AG09319 (cell line): Measurements from ENCODE around the gene KCNAB1.

ENCODE experiments used
- DNase-seq: peaks from one replicate; pipeline ENCODE4 v3.0.0-alpha.2; 2010; ENCODE audit warnings: low read depth; ENCODE audit errors: extremely low read depth
- TF ChIP-seq, protein P1 (sequence below): IDR thresholded peaks from 2 replicates; pipeline ENCODE4 v1.5.1; 2011; ENCODE audit warnings: low read depth, mild to moderate bottlenecking, inconsistent platforms, low read length, moderate library complexity

KCNAB1 gene

DNA sequence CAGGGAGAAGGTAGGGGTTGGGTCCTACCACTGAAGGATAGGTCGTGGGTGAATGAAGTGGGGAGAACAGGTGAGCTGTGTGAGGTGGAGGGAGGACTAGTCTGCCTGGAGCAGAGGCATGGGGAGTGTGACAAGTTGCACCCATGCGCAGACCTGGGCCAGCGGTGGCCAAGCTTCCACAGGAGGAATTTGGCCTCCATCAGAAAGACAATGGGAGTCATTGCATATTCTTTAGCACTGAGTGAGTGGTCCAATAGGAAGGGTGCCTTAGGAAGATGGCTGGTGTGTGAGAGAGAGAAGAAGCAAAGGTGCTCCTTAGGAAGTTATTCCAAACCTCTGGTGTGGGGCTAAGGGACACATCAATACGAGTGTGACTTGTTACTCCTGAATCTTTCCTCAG is 191.1 kb downstream of the KCNAB1 start:
- TF ChIP-seq, protein P1, sequence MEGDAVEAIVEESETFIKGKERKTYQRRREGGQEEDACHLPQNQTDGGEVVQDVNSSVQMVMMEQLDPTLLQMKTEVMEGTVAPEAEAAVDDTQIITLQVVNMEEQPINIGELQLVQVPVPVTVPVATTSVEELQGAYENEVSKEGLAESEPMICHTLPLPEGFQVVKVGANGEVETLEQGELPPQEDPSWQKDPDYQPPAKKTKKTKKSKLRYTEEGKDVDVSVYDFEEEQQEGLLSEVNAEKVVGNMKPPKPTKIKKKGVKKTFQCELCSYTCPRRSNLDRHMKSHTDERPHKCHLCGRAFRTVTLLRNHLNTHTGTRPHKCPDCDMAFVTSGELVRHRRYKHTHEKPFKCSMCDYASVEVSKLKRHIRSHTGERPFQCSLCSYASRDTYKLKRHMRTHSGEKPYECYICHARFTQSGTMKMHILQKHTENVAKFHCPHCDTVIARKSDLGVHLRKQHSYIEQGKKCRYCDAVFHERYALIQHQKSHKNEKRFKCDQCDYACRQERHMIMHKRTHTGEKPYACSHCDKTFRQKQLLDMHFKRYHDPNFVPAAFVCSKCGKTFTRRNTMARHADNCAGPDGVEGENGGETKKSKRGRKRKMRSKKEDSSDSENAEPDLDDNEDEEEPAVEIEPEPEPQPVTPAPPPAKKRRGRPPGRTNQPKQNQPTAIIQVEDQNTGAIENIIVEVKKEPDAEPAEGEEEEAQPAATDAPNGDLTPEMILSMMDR, result no peak
- DNase-seq, result no peak

DNA sequence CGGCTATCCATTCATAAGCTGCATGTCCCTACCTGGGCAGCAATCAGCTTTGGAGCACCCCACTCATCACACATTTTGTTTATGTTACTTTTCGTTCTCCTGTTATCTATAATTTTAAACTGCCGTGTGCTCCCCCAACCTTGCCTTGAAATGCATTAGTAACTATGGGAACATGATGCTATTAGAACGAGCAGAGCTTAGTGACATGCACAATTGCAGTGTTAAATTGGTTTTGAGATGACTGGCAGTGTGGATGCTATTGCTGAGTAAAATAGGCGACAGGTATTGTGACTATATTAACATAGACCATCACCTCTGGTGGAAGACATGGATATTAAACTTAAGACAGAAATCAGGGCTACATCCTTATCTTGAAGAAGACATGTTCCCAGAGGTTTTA is 191.6 kb downstream of the KCNAB1 start:
- no peak for DNase-seq
- TF ChIP-seq, protein P1, result no peak

DNA sequence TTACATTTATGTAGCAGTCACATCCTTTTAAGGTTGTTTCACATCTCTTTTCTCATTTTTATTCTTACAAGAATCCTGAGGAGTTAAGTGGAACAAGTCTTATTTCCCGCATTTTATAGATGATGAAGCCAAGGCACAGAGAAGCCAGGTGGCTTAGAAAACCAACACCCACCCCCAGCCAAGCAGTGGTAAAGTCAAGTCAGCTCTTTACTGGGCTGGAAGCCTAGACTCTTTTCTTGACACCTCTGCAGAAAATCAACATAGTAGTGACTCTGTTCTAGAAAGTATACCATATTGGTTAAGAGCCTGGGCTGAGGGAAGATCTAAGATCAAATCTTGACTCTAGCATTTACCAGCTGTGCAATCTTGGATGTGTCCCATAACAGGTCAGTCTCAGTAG is 195.7 kb downstream of the KCNAB1 start:
- no peak for DNase-seq
- TF ChIP-seq, protein P1, result no peak

DNA sequence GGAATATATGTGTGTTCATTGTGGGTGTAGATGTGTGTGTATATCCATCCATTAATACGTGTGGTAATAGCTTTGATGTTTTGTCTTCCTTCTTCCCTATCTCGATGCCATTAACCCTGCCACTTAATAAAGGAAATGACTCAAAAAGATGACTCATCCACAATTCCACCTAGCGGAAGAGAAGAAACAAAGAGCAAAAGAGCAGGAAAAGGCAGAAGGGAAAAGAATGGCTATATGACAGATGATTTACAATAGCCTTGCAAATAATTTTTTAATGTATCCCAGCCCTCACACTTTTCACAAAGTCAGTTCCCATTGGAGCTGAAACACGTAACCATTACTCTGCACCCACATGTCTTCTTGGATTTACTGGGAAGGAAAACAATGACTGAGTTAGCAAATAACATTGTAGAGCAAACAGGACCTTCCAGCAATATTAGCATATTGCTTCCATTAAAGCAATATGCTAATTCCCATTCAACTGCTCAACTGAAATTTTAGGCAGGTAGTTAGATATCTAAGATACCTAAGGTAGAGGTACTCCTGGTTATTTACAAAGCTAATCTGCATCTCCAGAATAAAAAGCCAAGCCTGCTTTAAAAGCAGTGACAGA is 197.2 kb downstream of the KCNAB1 start:
- no peak for DNase-seq
- TF ChIP-seq, protein P1, result no peak

DNA sequence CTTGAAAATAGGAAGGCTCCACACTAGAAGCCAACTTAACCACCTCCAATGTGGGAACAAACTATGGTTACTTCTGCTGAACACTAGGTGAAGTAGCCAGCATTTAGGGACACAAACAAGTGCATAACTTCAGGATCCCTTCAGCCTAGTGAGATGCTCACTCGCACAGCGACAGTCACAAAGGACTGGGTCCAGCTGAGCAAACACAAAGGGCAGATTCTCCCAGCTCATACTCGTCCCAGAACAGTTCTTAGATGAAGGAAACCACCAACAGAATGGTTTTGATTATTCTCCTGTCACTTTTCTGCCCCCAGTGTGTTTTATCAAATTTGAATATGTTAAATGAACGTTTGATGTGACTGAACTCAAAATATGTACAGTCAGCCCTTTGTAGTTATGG is 201.6 kb downstream of the KCNAB1 start:
- DNase-seq, result no peak
- TF ChIP-seq, protein P1, result no peak

DNA sequence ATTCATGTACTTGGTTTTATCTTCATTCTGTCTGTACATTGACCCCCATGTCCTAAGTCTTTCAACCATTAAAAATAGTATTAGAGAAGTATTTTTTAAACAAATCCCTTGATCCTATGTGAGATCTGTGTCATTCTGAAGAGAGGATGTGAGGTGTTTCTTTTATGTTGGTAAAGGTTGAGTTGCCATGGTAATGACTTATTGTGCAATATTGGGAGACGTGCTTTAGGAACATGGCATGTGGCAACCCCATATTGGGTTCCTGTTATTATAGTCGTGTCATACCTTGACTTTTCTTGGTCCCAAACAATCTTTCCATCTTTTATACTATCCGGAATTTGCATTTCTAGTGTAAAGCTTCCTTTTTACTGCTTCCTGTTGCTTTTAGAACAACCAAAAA is 203.1 kb downstream of the KCNAB1 start:
- no peak for DNase-seq
- TF ChIP-seq, protein P1, result no peak

DNA sequence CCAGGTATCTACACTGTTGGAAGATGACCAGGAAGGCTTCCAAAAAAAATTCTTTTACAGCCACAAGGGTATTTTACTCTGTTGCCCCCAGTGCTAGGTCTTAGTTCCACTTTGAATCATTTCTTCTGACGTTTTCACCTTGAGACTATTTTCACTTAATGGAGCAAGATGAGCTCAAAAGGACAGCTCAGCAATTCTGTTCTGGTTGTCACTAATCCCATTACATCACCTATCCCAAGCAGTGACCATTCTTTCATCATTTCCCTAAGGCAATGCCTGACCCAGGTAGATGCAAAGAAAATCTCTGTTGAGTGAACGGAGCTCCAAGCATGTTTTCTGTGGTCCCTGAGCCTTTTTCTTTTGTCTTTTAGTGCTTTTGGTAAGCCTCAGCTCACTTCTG is 210.0 kb downstream of the KCNAB1 start:
- TF ChIP-seq, protein P1, result no peak
- no peak for DNase-seq
